PC-9 (cell line): ENCODE measurements around the gene GALM. TPM values are rescaled to one million over a fixed set of nuclear protein-coding genes. Genes with fewer than 3 reads are reported as not detected.
A peak's percentile ranks its signal among the peaks of the same experiment; 100 is the strongest.
"Not testable (repeated sequence)": the region's sequence is repeated elsewhere in the genome, so short reads cannot be mapped to it uniquely, and the experiment has no call there.

Experiments used
- BruUV-seq: library from RNA; stranded (reverse); fragments of 400-500 nt; replicated peaks from 2 replicates; lab custom pipeline; 2021; lab: Mats Ljungman, UMichigan
- CTCF ChIA-PET: fragments of 300-600 bp; sonication (Branson Sonifier 250); formaldehyde crosslinking; loops from one replicate; lab custom pipeline; 2022; ENCODE audit warnings: antibody characterized with exemption; lab: Charles Lee
- POLR2A ChIA-PET: fragments of 300-600 bp; sonication (Branson Sonifier 250); formaldehyde crosslinking; loops from one replicate; lab custom pipeline; 2022; ENCODE audit warnings: antibody characterized with exemption; ENCODE audit not compliant: unreplicated experiment; lab: Charles Lee
- DNase-seq, 2 experiments: peaks; one replicate each; pipeline versions ENCODE4 v3.0.0 to v3.0.0-alpha.2; 2015 to 2022; ENCODE audit warnings: mixed read lengths in 1 of 2
- H2AFZ ChIP-seq: fragments of 200-600 bp; sonication (generic); 2 replicates; pipeline ENCODE4 v1.8.1; 2017; ENCODE audit warnings: antibody characterized with exemption
- H3F3A ChIP-seq: fragments of 200-600 bp; sonication (generic); 2 replicates; pipeline ENCODE4 v1.8.1; 2017; ENCODE audit warnings: antibody characterized with exemption, mild to moderate bottlenecking, low read depth; ENCODE audit not compliant: insufficient read depth
- H3K27ac ChIP-seq: fragments of 200-600 bp; sonication (generic); 2 replicates; pipeline ENCODE4 v1.6.1; 2016; ENCODE audit warnings: mixed run types
- H3K27me3 ChIP-seq: fragments of 200-600 bp; sonication (generic); 2 replicates; pipeline ENCODE4 v1.6.1; 2016; ENCODE audit warnings: low read depth, mixed run types; ENCODE audit not compliant: insufficient read depth
- H3K36me3 ChIP-seq: fragments of 200-600 bp; sonication (generic); 2 replicates; pipeline ENCODE4 v1.6.1; 2016; ENCODE audit warnings: low read depth, mixed run types
- H3K4me1 ChIP-seq: fragments of 200-600 bp; sonication (generic); replicated peaks from 2 replicates; pipeline ENCODE4 v1.6.1; 2016; ENCODE audit warnings: mixed run types; ENCODE audit not compliant: insufficient read depth
- H3K4me2 ChIP-seq: fragments of 200-600 bp; sonication (generic); 2 replicates; pipeline ENCODE4 v1.6.1; 2017; ENCODE audit warnings: mixed run types
- H3K4me3 ChIP-seq: fragments of 200-600 bp; sonication (generic); 2 replicates; pipeline ENCODE4 v1.6.1; 2016; ENCODE audit warnings: mixed run types
- H3K79me2 ChIP-seq: fragments of 200-600 bp; sonication (generic); 2 replicates; pipeline ENCODE4 v1.6.1; 2017; ENCODE audit warnings: low read depth, mixed run types
- H3K9me2 ChIP-seq: fragments of 200-600 bp; sonication (generic); 2 replicates; pipeline ENCODE4 v1.8.1; 2017; ENCODE audit warnings: mild to moderate bottlenecking; ENCODE audit not compliant: insufficient read depth
- H3K9me3 ChIP-seq: fragments of 200-600 bp; sonication (generic); 2 replicates; pipeline ENCODE4 v1.8.1; 2016; ENCODE audit warnings: low read depth; ENCODE audit not compliant: insufficient read depth
- H4K20me1 ChIP-seq: fragments of 200-600 bp; sonication (generic); 2 replicates; pipeline ENCODE4 v1.8.1; 2017; ENCODE audit not compliant: insufficient read depth
- EZH2 ChIP-seq: fragments of 200-600 bp; sonication (generic); IDR thresholded peaks from 2 replicates; pipeline ENCODE4 v1.8.0; 2017; ENCODE audit warnings: antibody characterized with exemption, low read depth
- intact Hi-C: fragments of 100-400 bp; cut with micrococcal nuclease; formaldehyde crosslinking; loops from one replicate; pipeline ENCODE4 v1.10.0; 2022; ENCODE audit not compliant: unreplicated experiment
- total RNA-seq: library from RNA; stranded (reverse); gene quantifications from 2 replicates; pipeline ENCODE4 v1.2.3, GENCODE V29; 2021
- TF ChIP-seq, protein P1 (sequence below): fragments of 200-600 bp; sonication (generic); conservative IDR thresholded peaks from 2 replicates; pipeline ENCODE4 v1.6.1; 2017; ENCODE audit warnings: mixed run types, antibody characterized with exemption, mild to moderate bottlenecking, moderate library complexity

GALM gene
- total RNA-seq, 1 experiment from 2014 or later, result 27.7 TPM

DNA sequence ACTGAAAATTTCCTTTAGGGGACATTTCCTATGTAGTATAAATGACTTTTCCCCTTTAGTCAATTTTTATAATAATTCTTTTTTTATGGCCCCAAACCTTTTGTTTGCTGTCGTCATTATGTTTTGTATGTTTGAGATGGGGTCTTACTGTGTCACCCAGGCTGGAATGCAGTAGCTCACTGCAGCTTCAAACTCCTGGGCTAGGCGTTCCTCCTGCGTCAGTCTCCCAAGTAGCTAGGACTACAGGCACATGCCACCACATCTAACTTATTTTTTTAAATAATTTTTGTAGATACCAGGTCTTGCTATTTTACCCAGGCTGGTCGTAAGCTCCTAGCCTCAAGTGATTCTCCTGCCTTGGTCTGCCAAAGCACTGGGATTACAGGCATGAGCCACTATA lies 30.8 kb upstream of the GALM start:
- DNase-seq, result no peak
- no peaks in the 10 kb centered on the region for H3K27me3 ChIP-seq
- H3K4me3 ChIP-seq, result no peak overlapping the region
- no peak overlapping the region for H3K27ac ChIP-seq
- H3K9me2 ChIP-seq, result no peaks in the 10 kb centered on the region; the same call in 1 of the 2 replicates
- H2AFZ ChIP-seq, result no peak overlapping the region
- H3K9me3 ChIP-seq, result no peaks in the 10 kb centered on the region
- H3F3A ChIP-seq, result no peaks in the 10 kb centered on the region
- H3K4me2 ChIP-seq, result no peak overlapping the region
- H4K20me1 ChIP-seq, result no peaks in the 10 kb centered on the region
- CTCF ChIA-PET, result no interaction called here
- BruUV-seq, result no TSS peak
- H3K36me3 ChIP-seq, result no peaks in the 10 kb centered on the region
- TF ChIP-seq, protein P1, sequence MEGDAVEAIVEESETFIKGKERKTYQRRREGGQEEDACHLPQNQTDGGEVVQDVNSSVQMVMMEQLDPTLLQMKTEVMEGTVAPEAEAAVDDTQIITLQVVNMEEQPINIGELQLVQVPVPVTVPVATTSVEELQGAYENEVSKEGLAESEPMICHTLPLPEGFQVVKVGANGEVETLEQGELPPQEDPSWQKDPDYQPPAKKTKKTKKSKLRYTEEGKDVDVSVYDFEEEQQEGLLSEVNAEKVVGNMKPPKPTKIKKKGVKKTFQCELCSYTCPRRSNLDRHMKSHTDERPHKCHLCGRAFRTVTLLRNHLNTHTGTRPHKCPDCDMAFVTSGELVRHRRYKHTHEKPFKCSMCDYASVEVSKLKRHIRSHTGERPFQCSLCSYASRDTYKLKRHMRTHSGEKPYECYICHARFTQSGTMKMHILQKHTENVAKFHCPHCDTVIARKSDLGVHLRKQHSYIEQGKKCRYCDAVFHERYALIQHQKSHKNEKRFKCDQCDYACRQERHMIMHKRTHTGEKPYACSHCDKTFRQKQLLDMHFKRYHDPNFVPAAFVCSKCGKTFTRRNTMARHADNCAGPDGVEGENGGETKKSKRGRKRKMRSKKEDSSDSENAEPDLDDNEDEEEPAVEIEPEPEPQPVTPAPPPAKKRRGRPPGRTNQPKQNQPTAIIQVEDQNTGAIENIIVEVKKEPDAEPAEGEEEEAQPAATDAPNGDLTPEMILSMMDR, result no peak
- no peak for TF ChIP-seq EZH2
- no peaks in the 10 kb centered on the region for H3K79me2 ChIP-seq
- H3K4me1 ChIP-seq, result peaks cover 8% of the 10 kb centered on the region
- POLR2A ChIA-PET, result no interaction called here
- intact Hi-C loops, result no loop called here

DNA sequence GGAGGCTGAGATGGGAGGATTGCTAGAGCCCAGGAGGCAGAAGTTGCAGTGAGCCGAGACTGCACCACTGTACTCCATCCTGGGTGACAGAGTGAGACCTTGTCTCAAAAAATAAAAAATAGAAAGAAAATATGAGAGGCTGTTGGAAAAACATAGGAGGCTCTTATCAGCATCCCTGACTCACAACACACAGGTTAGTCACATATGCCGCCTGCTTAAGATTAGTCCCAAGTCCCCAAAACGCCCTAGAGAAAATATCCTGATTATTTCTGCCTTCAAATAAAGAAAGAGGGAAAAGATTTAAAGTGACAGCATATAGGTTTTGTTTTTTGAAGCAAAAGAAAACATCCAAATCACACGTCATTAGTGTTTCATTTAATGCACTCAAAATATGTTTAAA lies 29.8 kb upstream of the GALM start:
- Histone ChIP-seq H3K79me2 (no peaks in the 10 kb centered on the region), H3K4me1 (peaks cover 8% of the 10 kb centered on the region), H3K27ac (no peak overlapping the region), H3K36me3 (no peaks in the 10 kb centered on the region), H3K9me3 (no peaks in the 10 kb centered on the region), H3K4me3 (no peak overlapping the region), H3K27me3 (no peaks in the 10 kb centered on the region), H2AFZ (no peak overlapping the region), H3F3A (no peaks in the 10 kb centered on the region), H4K20me1 (no peaks in the 10 kb centered on the region), H3K4me2 (no peak overlapping the region), H3K9me2 (no peaks in the 10 kb centered on the region; the same call in 1 of the 2 replicates)
- DNase-seq, result no peak
- TF ChIP-seq EZH2, result no peak
- TF ChIP-seq, protein P1, result no peak
- POLR2A ChIA-PET, result no interaction called here
- CTCF ChIA-PET, result no interaction called here
- intact Hi-C loops, result no loop called here
- BruUV-seq, result no TSS peak

DNA sequence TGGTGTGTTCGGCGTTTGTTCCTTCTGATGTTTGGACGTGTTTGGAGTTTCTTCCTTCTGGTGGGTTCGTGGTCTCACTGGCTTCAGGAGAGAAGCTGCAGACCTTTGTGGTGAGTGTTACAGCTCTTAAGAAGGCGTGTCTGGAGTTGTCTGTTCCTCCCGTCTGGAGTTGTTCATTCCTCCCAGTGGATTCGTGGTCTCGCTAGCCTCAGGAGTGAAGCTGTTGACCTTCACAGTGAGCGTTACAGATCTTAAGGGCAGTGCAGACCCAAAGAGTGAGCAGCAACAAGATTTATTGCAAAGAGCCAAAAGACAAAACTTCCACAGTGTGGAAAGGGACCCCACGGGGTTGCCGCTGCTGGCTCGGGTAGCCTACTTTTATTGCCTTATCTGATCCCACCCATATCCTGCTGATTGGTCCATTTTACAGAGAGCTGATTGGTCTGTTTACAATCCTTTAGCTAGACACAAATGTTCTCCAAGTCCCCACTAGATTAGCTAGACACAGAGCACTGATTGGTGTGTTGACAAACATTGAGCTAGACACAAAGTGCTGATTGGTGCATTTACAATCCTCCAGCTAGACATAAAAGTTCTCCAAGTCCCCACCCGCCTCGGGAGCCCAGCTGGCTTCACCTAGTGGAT lies 23.4 kb upstream of the GALM start:
- H3K9me2 ChIP-seq, BruUV-seq, H3K9me3 ChIP-seq, DNase-seq, H3F3A ChIP-seq, H3K36me3 ChIP-seq, H3K4me1 ChIP-seq, H3K4me3 ChIP-seq, CTCF ChIA-PET, H3K27me3 ChIP-seq, H3K4me2 ChIP-seq, H3K27ac ChIP-seq, intact Hi-C loops, H4K20me1 ChIP-seq, H3K79me2 ChIP-seq: not testable (repeated sequence)
- POLR2A ChIA-PET, result interaction anchor here (0.8 kb wide), 1 partner anchor 377 kb away, joined by 5 read pairs; no protein-coding TSS in a partner anchor
- peak overlapping the region; percentile 55; the same call in 1 of the 2 replicates for H2AFZ ChIP-seq
